HEK293 (cell line): ENCODE measurements around the gene NECTIN1.

Source experiments
- GFI1B ChIP-seq: fragments of 450-650 bp; formaldehyde crosslinking; IDR thresholded peaks from 2 replicates; pipeline ENCODE4 v1.5.1; 2016; ENCODE audit warnings: missing biosample characterization, missing genetic modification characterization
- HOXA7 ChIP-seq: sonication (generic); formaldehyde crosslinking; IDR thresholded peaks from 2 replicates; pipeline ENCODE4 v1.8.1; 2022; ENCODE audit warnings: missing genetic modification reagents, borderline replicate concordance
- KLF1 ChIP-seq: fragments of 450-650 bp; formaldehyde crosslinking; IDR thresholded peaks from 2 replicates; pipeline ENCODE4 v1.5.1; 2016; ENCODE audit warnings: missing biosample characterization, missing genetic modification characterization
- MYNN ChIP-seq: fragments of 450-650 bp; formaldehyde crosslinking; IDR thresholded peaks from 2 replicates; pipeline ENCODE4 v1.5.1; 2016; ENCODE audit warnings: missing biosample characterization, missing genetic modification characterization, borderline replicate concordance
- SP7 ChIP-seq: fragments of 450-650 bp; formaldehyde crosslinking; IDR thresholded peaks from 2 replicates; pipeline ENCODE4 v1.5.1; 2016; ENCODE audit warnings: missing biosample characterization, missing genetic modification characterization
- YY1 ChIP-seq: fragments of 450-650 bp; formaldehyde crosslinking; IDR thresholded peaks from 2 replicates; pipeline ENCODE4 v1.5.1; 2018; ENCODE audit warnings: missing biosample characterization, missing genetic modification characterization
- ZNF16 ChIP-seq: fragments of 450-650 bp; formaldehyde crosslinking; IDR thresholded peaks from 2 replicates; pipeline ENCODE4 v1.5.1; 2016; ENCODE audit warnings: low read depth, missing biosample characterization, missing genetic modification characterization
- ZNF214 ChIP-seq: fragments of 450-650 bp; formaldehyde crosslinking; IDR thresholded peaks from 2 replicates; pipeline ENCODE4 v1.5.1; 2017; ENCODE audit warnings: missing biosample characterization, mild to moderate bottlenecking, missing genetic modification characterization, borderline replicate concordance
- ZNF394 ChIP-seq: fragments of 450-650 bp; formaldehyde crosslinking; IDR thresholded peaks from 2 replicates; pipeline ENCODE4 v1.5.1; 2016; ENCODE audit warnings: missing biosample characterization, missing genetic modification characterization, mild to moderate bottlenecking, moderate library complexity, borderline replicate concordance
- ZNF549 ChIP-seq: fragments of 450-650 bp; IDR thresholded peaks from 2 replicates; pipeline ENCODE4 v1.5.1; 2018; ENCODE audit warnings: missing biosample characterization, missing genetic modification characterization, mild to moderate bottlenecking, inconsistent platforms, moderate library complexity
- ZNF768 ChIP-seq: fragments of 450-650 bp; formaldehyde crosslinking; IDR thresholded peaks from 2 replicates; pipeline ENCODE4 v1.5.1; 2018; ENCODE audit warnings: missing biosample characterization, mild to moderate bottlenecking, missing genetic modification characterization
- TF ChIP-seq, protein P1 (sequence below): fragments of 450-650 bp; formaldehyde crosslinking; IDR thresholded peaks from 2 replicates; pipeline ENCODE4 v1.5.1; 2016; ENCODE audit warnings: missing biosample characterization, missing genetic modification characterization
- TF ChIP-seq, protein P2 (sequence below): fragments of 450-650 bp; formaldehyde crosslinking; IDR thresholded peaks from 2 replicates; pipeline ENCODE4 v1.5.1; 2016; ENCODE audit warnings: missing biosample characterization, missing genetic modification characterization

DNA sequence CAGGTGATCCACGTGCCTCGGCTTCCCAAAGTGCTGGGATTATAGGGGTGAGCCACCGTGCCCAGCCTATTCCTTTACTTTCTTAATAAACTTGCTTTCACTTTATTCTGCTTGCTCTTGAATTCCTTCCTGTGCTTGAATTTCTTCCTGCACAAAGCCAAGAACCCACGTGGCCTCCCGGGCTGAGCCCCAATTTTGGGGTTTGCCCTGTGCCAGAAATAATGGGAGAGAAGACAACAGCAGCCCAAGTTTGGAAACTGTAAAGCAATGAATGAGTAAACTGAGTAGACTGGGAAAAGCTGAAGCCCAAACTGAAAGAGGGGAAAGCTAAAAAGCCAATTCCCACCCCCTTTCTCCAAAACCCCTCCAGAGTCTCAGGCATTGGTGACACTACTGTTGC is 136.4 kb downstream of the NECTIN1 start:
- TF ChIP-seq, protein P1, sequence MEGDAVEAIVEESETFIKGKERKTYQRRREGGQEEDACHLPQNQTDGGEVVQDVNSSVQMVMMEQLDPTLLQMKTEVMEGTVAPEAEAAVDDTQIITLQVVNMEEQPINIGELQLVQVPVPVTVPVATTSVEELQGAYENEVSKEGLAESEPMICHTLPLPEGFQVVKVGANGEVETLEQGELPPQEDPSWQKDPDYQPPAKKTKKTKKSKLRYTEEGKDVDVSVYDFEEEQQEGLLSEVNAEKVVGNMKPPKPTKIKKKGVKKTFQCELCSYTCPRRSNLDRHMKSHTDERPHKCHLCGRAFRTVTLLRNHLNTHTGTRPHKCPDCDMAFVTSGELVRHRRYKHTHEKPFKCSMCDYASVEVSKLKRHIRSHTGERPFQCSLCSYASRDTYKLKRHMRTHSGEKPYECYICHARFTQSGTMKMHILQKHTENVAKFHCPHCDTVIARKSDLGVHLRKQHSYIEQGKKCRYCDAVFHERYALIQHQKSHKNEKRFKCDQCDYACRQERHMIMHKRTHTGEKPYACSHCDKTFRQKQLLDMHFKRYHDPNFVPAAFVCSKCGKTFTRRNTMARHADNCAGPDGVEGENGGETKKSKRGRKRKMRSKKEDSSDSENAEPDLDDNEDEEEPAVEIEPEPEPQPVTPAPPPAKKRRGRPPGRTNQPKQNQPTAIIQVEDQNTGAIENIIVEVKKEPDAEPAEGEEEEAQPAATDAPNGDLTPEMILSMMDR (tag by site-specific recombination), result no peak
- TF ChIP-seq KLF1 (no peak), GFI1B (tag by site-specific recombination) (no peak), ZNF768 (tag by site-specific recombination) (no peak), ZNF16 (tag by site-specific recombination) (no peak), ZNF549 (tag by site-specific recombination) (no peak), ZNF214 (tag by site-specific recombination) (no peak), ZNF394 (tag by site-specific recombination) (no peak), MYNN (tag by site-specific recombination) (no peak), HOXA7 (CRISPR knock-in tag) (no peak), YY1 (no peak), SP7 (no peak)
- TF ChIP-seq, protein P2, sequence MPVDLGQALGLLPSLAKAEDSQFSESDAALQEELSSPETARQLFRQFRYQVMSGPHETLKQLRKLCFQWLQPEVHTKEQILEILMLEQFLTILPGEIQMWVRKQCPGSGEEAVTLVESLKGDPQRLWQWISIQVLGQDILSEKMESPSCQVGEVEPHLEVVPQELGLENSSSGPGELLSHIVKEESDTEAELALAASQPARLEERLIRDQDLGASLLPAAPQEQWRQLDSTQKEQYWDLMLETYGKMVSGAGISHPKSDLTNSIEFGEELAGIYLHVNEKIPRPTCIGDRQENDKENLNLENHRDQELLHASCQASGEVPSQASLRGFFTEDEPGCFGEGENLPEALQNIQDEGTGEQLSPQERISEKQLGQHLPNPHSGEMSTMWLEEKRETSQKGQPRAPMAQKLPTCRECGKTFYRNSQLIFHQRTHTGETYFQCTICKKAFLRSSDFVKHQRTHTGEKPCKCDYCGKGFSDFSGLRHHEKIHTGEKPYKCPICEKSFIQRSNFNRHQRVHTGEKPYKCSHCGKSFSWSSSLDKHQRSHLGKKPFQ (tag by site-specific recombination), result no peak
